A549 (cell line): Measurements from ENCODE around the gene CCL15. TPM values are rescaled to one million over a fixed set of nuclear protein-coding genes. Genes with fewer than 3 reads are reported as not detected.
A peak's percentile ranks its signal among the peaks of the same experiment; 100 is the strongest.

Source experiments
- ATAC-seq, 2 experiments: fragments of 200-7000 bp in 1 of 2; fragments of >200 bp in 1 of 2; cut with Nextera tagmentation in 1 of 2; cut with Tn5 transposase in 1 of 2; 3 replicates each; pipeline versions ENCODE4 v1.8.0 to v1.9.1; 2018 to 2020; ENCODE audit warnings: mild to moderate bottlenecking in 1 of 2, moderate library complexity in 1 of 2
- CTCF ChIA-PET: fragments of 300-600 bp; sonication (Branson Sonifier 250); formaldehyde crosslinking; extraction: SDS; loops from one replicate; lab custom pipeline; 2021; ENCODE audit warnings: antibody characterized with exemption, inconsistent platforms; lab: Yijun Ruan, JAX
- POLR2A ChIA-PET: fragments of 350-600 bp; formaldehyde crosslinking; extraction: SDS; loops from one replicate; lab custom pipeline; 2021; ENCODE audit warnings: antibody characterized with exemption, inconsistent platforms; lab: Yijun Ruan, JAX
- DNase-seq, 2 experiments: peaks; one replicate each; pipeline versions ENCODE4 v3.0.0 to v3.0.0-alpha.2; 2011 to 2016; ENCODE audit warnings: low read depth in 1 of 2, low spot score in 1 of 2
- FAIRE-seq: peaks from 2 replicates; lab custom pipeline; 2011; peaks lifted over from hg19 to GRCh38; lab: Jason Lieb, UNC
- H3K27ac ChIP-seq, 2 experiments: fragments of >200 bp; sonication (Bioruptor Twin); formaldehyde crosslinking; 3 replicates each; pipeline ENCODE4 v1.5.1; 2016 to 2017
- H3K4me1 ChIP-seq: fragments of >200 bp; sonication (Bioruptor Twin); formaldehyde crosslinking; 3 replicates; pipeline ENCODE4 v1.6.1; 2016
- H3K4me2 ChIP-seq: fragments of >200 bp; sonication (Bioruptor Twin); formaldehyde crosslinking; 3 replicates; pipeline ENCODE4 v1.6.1; 2016
- H3K4me3 ChIP-seq: fragments of >200 bp; sonication (Bioruptor Twin); formaldehyde crosslinking; 3 replicates; pipeline ENCODE4 v1.5.1; 2016
- H3K9me3 ChIP-seq: fragments of >200 bp; sonication (Bioruptor Twin); formaldehyde crosslinking; 3 replicates; pipeline ENCODE4 v1.6.1; 2016
- BHLHE40 ChIP-seq: IDR thresholded peaks from 2 replicates; pipeline ENCODE4 v1.6.1; 2012; ENCODE audit warnings: low read depth, low read length, inconsistent platforms
- CBX2 ChIP-seq: fragments of 200-600 bp; sonication (generic); IDR thresholded peaks from 2 replicates; pipeline ENCODE4 v1.6.1; 2016; ENCODE audit warnings: low read depth, mild to moderate bottlenecking, borderline replicate concordance
- CEBPB ChIP-seq, 2 experiments: fragments of >200 bp in 1 of 2; sonication (Bioruptor Twin) in 1 of 2; formaldehyde crosslinking in 1 of 2; IDR thresholded peaks; 2 replicates each; pipeline ENCODE4 v1.6.1; 2012 to 2016
- CTCF ChIP-seq: fragments of >200 bp; sonication (Bioruptor Twin); formaldehyde crosslinking; IDR thresholded peaks from 3 replicates; pipeline ENCODE4 v1.5.1; 2016
- EP300 ChIP-seq, 2 experiments: fragments of >200 bp; sonication (Bioruptor Twin); formaldehyde crosslinking; IDR thresholded peaks; 2 replicates in 1 of 2; 3 replicates in 1 of 2; pipeline ENCODE4 v1.6.1; 2016 to 2017
- ESRRA ChIP-seq: fragments of 150-350 bp; IDR thresholded peaks from 2 replicates; pipeline ENCODE4 v1.6.1; 2014; ENCODE audit warnings: mild to moderate bottlenecking, low read length, borderline replicate concordance
- FOSL2 ChIP-seq, 2 experiments: fragments of 450-650 bp in 1 of 2; fragments of >200 bp in 1 of 2; sonication (Bioruptor Twin) in 1 of 2; formaldehyde crosslinking; IDR thresholded peaks; 2 replicates each; pipeline versions ENCODE4 v1.5.0 to v1.6.1; 2016 to 2020; ENCODE audit warnings: mild to moderate bottlenecking in 1 of 2, moderate library complexity in 1 of 2
- HOXA7 ChIP-seq: fragments of 250-450 bp; sonication (Bioruptor Pico); IDR thresholded peaks from 2 replicates; pipeline ENCODE4 v1.5.0; 2020; ENCODE audit warnings: mild to moderate bottlenecking, moderate library complexity
- HOXB13 ChIP-seq: fragments of 250-450 bp; sonication (Bioruptor Pico); IDR thresholded peaks from 2 replicates; pipeline ENCODE4 v1.5.0; 2020; ENCODE audit warnings: low read depth, mild to moderate bottlenecking, moderate library complexity
- HOXB5 ChIP-seq: fragments of 250-450 bp; sonication (Bioruptor Pico); IDR thresholded peaks from 2 replicates; pipeline ENCODE4 v1.5.0; 2020; ENCODE audit warnings: mild to moderate bottlenecking, moderate library complexity
- MAFK ChIP-seq: fragments of 450-650 bp; IDR thresholded peaks from 2 replicates; pipeline ENCODE4 v1.6.1; 2014; ENCODE audit not compliant: partially characterized antibody
- NPAS2 ChIP-seq: fragments of 250-450 bp; sonication (Bioruptor Pico); IDR thresholded peaks from 2 replicates; pipeline ENCODE4 v1.8.0; 2022; ENCODE audit warnings: mild to moderate bottlenecking, moderate library complexity, borderline replicate concordance
- PHF8 ChIP-seq: fragments of 200-600 bp; sonication (generic); IDR thresholded peaks from 2 replicates; pipeline ENCODE4 v1.6.1; 2016; ENCODE audit warnings: low read depth, mild to moderate bottlenecking, antibody characterized with exemption, moderate library complexity, borderline replicate concordance
- POLR2AphosphoS2 ChIP-seq: conservative IDR thresholded peaks from 2 replicates; pipeline ENCODE4 v1.6.1; 2012; ENCODE audit warnings: low read length, improper control_type of control experiment, inconsistent platforms
- RARB ChIP-seq: fragments of 250-450 bp; sonication (Bioruptor Pico); IDR thresholded peaks from 2 replicates; pipeline ENCODE4 v1.8.0; 2021; ENCODE audit warnings: mild to moderate bottlenecking, moderate library complexity
- RFX5 ChIP-seq: fragments of 450-650 bp; IDR thresholded peaks from 2 replicates; pipeline ENCODE4 v1.7.1; 2014; ENCODE audit warnings: antibody characterized with exemption, mild to moderate bottlenecking, moderate library complexity
- TP53 ChIP-seq: fragments of 250-450 bp; sonication (Bioruptor Pico); IDR thresholded peaks from 2 replicates; pipeline ENCODE4 v1.5.0; 2021; ENCODE audit warnings: mild to moderate bottlenecking, moderate library complexity
- ZFP36 ChIP-seq: fragments of 450-650 bp; IDR thresholded peaks from 2 replicates; pipeline ENCODE4 v1.6.1; 2014; ENCODE audit warnings: borderline replicate concordance; ENCODE audit not compliant: partially characterized antibody
- ZSCAN20 ChIP-seq: fragments of 250-450 bp; sonication (Bioruptor Pico); IDR thresholded peaks from 2 replicates; pipeline ENCODE4 v1.8.0; 2022; ENCODE audit warnings: mild to moderate bottlenecking, moderate library complexity
- WGBS: methylation state at CpG from one replicate; pipeline ENCODE4 v1.1.6; 2017; ENCODE audit errors: missing lambda C conversion rate; 5-methylcytosine and 5-hydroxymethylcytosine counted together
- polyA plus RNA-seq, 4 experiments: library from polyadenylated mRNA; depleted of rRNA in 3 of 4; stranded (reverse); fragments of >200 nt; fragmentation: RNase III in 1 of 4; extraction: RNeasy Plus Mini Kit Qiagen cat#74134 plus additional on column Dnase treatment in 1 of 4; gene quantifications; 2 replicates in 3 of 4; 3 replicates in 1 of 4; pipeline ENCODE4 v1.2.3, GENCODE V29; 2011 to 2017
- TF ChIP-seq, protein P1 (sequence below): fragments of 150-350 bp; IDR thresholded peaks from 2 replicates; pipeline ENCODE4 v1.6.1; 2014; ENCODE audit warnings: low read depth, mild to moderate bottlenecking, low read length
- TF ChIP-seq, protein P2 (sequence below): IDR thresholded peaks from 2 replicates; pipeline ENCODE4 v1.6.1; 2012; ENCODE audit warnings: low read depth, borderline replicate concordance
- TF ChIP-seq, protein P3 (sequence below): fragments of >200 bp; sonication (Bioruptor Twin); formaldehyde crosslinking; IDR thresholded peaks from 2 replicates; pipeline ENCODE4 v1.6.1; 2016

CCL15 gene
- polyA plus RNA-seq, 2 of the 4 experiments (the other 2 are of a cell fraction): 0.10 TPM; not detected in 1

GRCh38 chr17:36027761-36028160 lies 26.4 kb upstream of the CCL15 start (continued):
- TF ChIP-seq ESRRA: no peak
- no peak for TF ChIP-seq ZFP36
- TF ChIP-seq NPAS2 (CRISPR knock-in tag): no peak
- no peak for TF ChIP-seq BHLHE40
- TF ChIP-seq CEBPB (IDR thresholded peaks at IDR 0.05): no peak
- TF ChIP-seq, protein P1, sequence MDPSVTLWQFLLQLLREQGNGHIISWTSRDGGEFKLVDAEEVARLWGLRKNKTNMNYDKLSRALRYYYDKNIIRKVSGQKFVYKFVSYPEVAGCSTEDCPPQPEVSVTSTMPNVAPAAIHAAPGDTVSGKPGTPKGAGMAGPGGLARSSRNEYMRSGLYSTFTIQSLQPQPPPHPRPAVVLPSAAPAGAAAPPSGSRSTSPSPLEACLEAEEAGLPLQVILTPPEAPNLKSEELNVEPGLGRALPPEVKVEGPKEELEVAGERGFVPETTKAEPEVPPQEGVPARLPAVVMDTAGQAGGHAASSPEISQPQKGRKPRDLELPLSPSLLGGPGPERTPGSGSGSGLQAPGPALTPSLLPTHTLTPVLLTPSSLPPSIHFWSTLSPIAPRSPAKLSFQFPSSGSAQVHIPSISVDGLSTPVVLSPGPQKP: no peak

DNA sequence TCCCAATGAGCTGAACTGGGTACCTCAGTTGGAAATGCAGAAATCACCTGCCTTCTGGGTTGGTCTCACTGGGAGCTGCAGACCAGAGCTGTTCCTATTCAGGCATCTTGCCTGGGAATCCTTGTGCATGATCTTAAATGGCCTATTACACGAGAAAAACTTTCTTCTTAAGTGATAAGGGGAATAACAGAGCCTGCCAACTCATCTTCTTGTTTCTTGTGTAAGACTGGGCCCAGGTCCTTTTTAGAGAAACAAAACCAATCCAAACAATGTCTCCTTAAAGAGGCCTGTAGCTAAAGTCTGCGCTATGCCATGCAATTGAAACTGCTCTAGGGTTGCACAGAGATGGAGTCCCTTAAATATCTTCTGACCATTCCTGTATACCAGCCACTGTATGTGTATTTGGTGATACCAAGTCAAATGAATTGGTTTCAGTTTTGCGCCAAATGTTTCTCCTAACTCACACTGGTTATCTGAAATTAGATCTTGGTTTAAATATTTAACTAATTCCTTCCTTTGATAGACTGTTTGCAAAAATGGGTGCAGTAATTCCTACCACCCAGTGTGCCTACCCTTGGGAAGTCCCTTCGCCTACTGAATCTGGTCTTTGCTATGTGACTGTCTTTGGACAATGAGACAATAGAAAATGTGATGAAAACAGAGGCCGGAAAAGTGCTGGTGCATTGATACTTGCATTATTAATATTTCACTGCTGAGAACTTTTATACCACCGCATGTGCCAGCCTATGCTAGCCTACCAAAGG lies 22.9 kb upstream of the CCL15 start:
- no peak for ATAC-seq
- no peak overlapping the region for H3K4me2 ChIP-seq
- H3K4me1 ChIP-seq: no peaks in the 10 kb centered on the region
- no peak for TF ChIP-seq EP300 (IDR thresholded peaks at IDR 0.05)
- TF ChIP-seq HOXB5 (CRISPR knock-in tag): no peak
- TF ChIP-seq, protein P2, sequence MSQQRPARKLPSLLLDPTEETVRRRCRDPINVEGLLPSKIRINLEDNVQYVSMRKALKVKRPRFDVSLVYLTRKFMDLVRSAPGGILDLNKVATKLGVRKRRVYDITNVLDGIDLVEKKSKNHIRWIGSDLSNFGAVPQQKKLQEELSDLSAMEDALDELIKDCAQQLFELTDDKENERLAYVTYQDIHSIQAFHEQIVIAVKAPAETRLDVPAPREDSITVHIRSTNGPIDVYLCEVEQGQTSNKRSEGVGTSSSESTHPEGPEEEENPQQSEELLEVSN: no peak
- no peak for TF ChIP-seq HOXB13 (CRISPR knock-in tag)
- no peak for TF ChIP-seq RFX5
- TF ChIP-seq, protein P1: no peak
- TF ChIP-seq CTCF: no peak
- 49% methylated on average over 6 of the region's 6 CpGs for WGBS
- peaks cover 11% of the 10 kb centered on the region; the same call in 2 of the 3 replicates for H3K9me3 ChIP-seq
- no peak overlapping the region for H3K27ac ChIP-seq
- ChIA-PET CTCF (no interaction called here), POLR2A (no interaction called here)
- no peak overlapping the region for H3K4me3 ChIP-seq
- DNase-seq: no peak
- no peak for FAIRE-seq

DNA sequence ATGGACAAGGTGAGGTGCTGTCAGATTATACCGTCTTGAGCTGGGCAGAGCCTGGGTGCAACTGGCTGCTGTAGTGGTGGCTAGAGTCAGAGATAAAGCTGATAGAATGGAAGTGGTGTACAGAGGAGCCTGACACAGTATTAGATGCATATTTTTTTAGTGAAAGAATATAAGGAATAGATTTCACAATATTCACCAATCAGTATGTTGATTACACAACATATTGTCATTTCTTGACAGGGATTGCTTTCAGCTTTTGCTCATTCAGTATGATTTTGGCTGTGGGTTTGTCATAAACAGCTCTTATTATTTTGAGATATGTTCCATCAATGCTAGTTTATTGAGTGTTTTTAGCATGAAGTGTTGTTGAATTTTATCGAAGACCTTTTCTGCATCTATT lies 18.1 kb upstream of the CCL15 start:
- TF ChIP-seq FOSL2 (IDR thresholded peaks at IDR 0.05): no peak
- TF ChIP-seq FOSL2 (CRISPR knock-in tag; IDR thresholded peaks at IDR 0.05): no peak
- TF ChIP-seq BHLHE40: no peak
- TF ChIP-seq PHF8: no peak
- no peak for TF ChIP-seq CBX2
- no peak for TF ChIP-seq TP53 (CRISPR knock-in tag)
- no peak for TF ChIP-seq MAFK
- TF ChIP-seq POLR2AphosphoS2: no peak
- TF ChIP-seq, protein P3, sequence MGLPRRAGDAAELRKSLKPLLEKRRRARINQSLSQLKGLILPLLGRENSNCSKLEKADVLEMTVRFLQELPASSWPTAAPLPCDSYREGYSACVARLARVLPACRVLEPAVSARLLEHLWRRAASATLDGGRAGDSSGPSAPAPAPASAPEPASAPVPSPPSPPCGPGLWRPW: no peak
- TF ChIP-seq HOXA7 (CRISPR knock-in tag): no peak
- TF ChIP-seq HOXB13 (CRISPR knock-in tag): no peak
- TF ChIP-seq RARB (CRISPR knock-in tag): no peak
- TF ChIP-seq ZSCAN20 (CRISPR knock-in tag): no peak
- CTCF ChIA-PET: interaction anchor here (1.1 to 2.6 kb wide), 4 partner anchors 9 to 129 kb away, joined by 3 to 9 read pairs (median 4); no protein-coding TSS in a partner anchor
- H3K27ac ChIP-seq: no peak overlapping the region
- H3K4me1 ChIP-seq: no peaks in the 10 kb centered on the region
- H3K4me3 ChIP-seq: no peak overlapping the region
- FAIRE-seq (no peak), DNase-seq (no peak), ATAC-seq (peak in 1 of 2 experiments; percentile 39; a peak in 1 of 6 replicates)
- WGBS: 16% methylated on average over 2 of the region's 2 CpGs
- peaks cover 11% of the 10 kb centered on the region; the same call in 2 of the 3 replicates for H3K9me3 ChIP-seq
- H3K4me2 ChIP-seq: no peak overlapping the region
- POLR2A ChIA-PET: interaction anchor here (0.7 kb wide), 1 partner anchor 26 kb away, joined by 3 read pairs; no protein-coding TSS in a partner anchor
